Measurements from ENCODE around the gene LAGE3. TPM values are rescaled to one million over a fixed set of nuclear protein-coding genes. Genes with fewer than 3 reads are reported as not detected.

The LAGE3 gene
- total and polyA plus RNA-seq, 2 donors, result 7.7 to 33.0 TPM

GRCh38 chrX:154465601-154466000, 13.5 kb downstream of the LAGE3 start:
- DNase-seq (ENCODE audit: extremely low spot score), result no peak
- H3K4me1 ChIP-seq (ENCODE audit: insufficient read depth), result no peaks in the 10 kb centered on the region
- peaks cover 2% of the 10 kb centered on the region for H3K36me3 ChIP-seq (ENCODE audit: insufficient read depth)
- no peak overlapping the region for H3K27ac ChIP-seq (ENCODE audit: low read depth)
- H3K4me3 ChIP-seq (ENCODE audit: low read depth, low read length), result no peak overlapping the region
- WGBS, result 91% methylated on average over 14 of the region's 14 CpGs

DNA sequence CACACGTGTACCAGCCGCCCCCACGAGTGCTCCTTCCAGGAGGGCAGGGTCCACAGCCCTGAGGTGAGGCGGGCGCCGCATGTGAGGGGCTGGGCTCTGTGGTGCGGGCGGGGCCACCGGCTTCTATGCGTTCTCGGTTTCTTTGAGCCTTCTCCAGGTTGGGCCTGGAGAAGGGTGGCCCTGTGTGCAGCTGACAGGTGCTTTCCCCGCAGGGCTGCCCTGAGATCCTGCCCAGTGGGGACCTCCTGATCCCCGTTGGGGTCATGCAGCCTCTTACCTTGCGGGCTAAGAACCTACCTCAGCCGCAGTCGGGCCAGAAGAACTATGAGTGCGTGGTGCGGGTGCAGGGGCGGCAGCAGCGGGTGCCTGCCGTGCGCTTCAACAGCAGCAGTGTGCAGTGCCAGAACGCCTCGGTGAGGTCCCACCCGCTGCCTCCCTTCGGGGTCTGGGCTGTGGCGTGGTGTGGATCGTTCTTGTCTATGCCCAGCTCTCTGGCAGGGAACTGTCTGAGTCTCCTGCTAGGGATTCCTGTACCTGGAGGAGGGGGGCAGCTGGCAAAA, 14.2 kb downstream of the LAGE3 start:
- no peak for DNase-seq (ENCODE audit: extremely low spot score)
- no peaks in the 10 kb centered on the region for H3K4me1 ChIP-seq (ENCODE audit: insufficient read depth)
- H3K36me3 ChIP-seq (ENCODE audit: insufficient read depth), result peaks cover 2% of the 10 kb centered on the region
- H3K27ac ChIP-seq (ENCODE audit: low read depth), result no peak overlapping the region
- H3K4me3 ChIP-seq (ENCODE audit: low read depth, low read length), result no peak overlapping the region
- 93% methylated on average over 28 of the region's 28 CpGs for WGBS

GRCh38 chrX:154463611-154464220, 15.4 kb downstream of the LAGE3 start:
- peaks cover 2% of the 10 kb centered on the region for H3K36me3 ChIP-seq (ENCODE audit: insufficient read depth)
- H3K27ac ChIP-seq (ENCODE audit: low read depth), result no peak overlapping the region
- H3K4me1 ChIP-seq (ENCODE audit: insufficient read depth), result no peaks in the 10 kb centered on the region
- WGBS, result 90% methylated on average over 36 of the region's 36 CpGs
- H3K4me3 ChIP-seq (ENCODE audit: low read depth, low read length), result no peak overlapping the region
- DNase-seq (ENCODE audit: extremely low spot score), result no peak

DNA sequence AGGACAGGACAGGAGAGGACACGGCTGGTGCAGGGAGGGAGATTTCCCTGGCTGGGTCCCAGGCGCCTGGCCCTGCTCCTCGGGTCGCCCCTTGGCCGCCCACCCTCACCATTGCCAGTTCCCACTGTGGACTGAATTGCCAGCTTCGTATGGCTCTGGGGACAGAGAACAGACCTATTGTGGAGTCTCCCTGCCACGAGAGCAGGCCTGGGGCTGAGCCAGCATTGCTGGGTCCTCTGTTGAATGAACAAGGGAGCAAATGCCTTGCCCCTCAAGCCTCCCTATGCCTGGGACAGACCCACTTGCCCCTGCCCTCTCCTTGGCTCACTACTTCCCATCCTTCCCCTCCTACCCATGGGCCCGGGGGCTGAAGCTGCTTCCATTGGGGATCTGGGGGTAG, 16.7 kb downstream of the LAGE3 start:
- no peak overlapping the region for H3K27ac ChIP-seq (ENCODE audit: low read depth)
- 80% methylated on average over 8 of the region's 8 CpGs for WGBS
- no peak for DNase-seq (ENCODE audit: extremely low spot score)
- H3K4me1 ChIP-seq (ENCODE audit: insufficient read depth), result no peaks in the 10 kb centered on the region
- H3K4me3 ChIP-seq (ENCODE audit: low read depth, low read length), result no peak overlapping the region
- H3K36me3 ChIP-seq (ENCODE audit: insufficient read depth), result peaks cover 2% of the 10 kb centered on the region

GRCh38 chrX:154460326-154460725, 18.8 kb downstream of the LAGE3 start:
- Histone ChIP-seq H3K4me3 (ENCODE audit: low read depth, low read length) (no peak overlapping the region), H3K27ac (ENCODE audit: low read depth) (no peak overlapping the region), H3K4me1 (ENCODE audit: insufficient read depth) (no peaks in the 10 kb centered on the region), H3K36me3 (ENCODE audit: insufficient read depth) (peaks cover 2% of the 10 kb centered on the region)
- DNase-seq (ENCODE audit: extremely low spot score), result no peak
- WGBS, result 77% methylated on average over 26 of the region's 26 CpGs

DNA sequence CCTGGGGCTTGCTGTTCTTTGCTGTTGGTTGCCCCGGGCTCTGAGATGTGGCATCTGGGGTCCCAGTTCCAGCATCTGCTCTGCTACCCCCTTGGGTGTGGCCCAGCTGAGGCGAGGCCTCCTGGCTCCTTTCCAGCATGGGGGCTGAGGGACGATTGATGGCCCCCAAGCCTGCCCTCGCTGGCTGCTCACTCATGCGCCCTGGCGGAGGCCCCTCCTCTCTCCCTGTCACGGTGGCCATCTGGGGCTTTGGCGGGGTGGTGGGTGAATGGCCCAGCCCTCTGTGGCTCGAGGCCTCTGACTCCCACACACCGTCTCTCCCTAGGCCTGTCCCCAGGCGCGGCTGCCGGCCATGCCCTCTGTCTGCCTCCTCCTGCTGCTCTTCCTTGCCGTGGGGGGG, 19.2 kb downstream of the LAGE3 start:
- Histone ChIP-seq H3K4me3 (ENCODE audit: low read depth, low read length) (no peak overlapping the region), H3K4me1 (ENCODE audit: insufficient read depth) (no peaks in the 10 kb centered on the region), H3K27ac (ENCODE audit: low read depth) (no peak overlapping the region), H3K36me3 (ENCODE audit: insufficient read depth) (peaks cover 2% of the 10 kb centered on the region)
- no peak for DNase-seq (ENCODE audit: extremely low spot score)
- WGBS, result 37% methylated on average over 14 of the region's 14 CpGs

DNA sequence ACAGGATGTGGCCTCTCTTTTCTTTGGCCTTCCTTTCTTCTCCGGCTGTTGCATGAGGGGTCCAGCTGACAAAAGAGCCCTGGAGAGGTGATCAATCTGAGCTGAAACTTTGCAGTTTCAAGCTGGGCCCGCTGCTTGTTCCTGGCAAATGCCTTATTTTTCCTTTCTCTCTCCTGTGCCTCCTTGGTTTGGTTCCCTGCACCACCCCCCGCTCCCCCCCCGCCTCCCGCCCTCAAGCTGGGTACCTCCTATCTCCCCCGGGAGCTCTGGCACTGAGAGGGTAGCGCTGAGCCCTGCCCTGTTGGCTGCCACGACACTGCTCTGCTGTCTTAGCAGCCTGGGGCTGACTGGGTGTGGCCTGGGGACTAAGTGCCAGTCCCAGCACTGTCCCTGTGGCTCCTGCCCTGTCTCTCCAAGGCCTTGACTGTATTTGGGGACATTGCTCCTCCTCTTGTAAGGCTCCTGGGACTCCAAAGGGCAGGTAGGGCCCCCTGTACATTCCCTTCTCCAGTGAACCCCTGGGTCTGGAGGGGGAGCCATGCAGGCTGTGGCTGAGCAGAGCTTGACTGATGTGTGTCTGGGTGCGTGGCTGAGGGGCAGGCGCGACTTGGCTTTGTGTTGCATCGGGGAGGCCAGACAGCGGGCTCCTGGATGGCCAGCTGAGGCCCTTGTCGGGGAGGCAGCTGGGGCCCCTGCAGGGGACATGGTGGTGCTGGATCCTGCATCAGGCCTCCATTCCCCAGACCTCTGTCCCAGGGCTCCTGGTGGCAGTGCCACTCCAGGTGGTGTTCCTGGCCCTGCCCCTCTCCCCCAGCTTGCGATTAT, 19.9 kb downstream of the LAGE3 start:
- H3K36me3 ChIP-seq (ENCODE audit: insufficient read depth), result peaks cover 2% of the 10 kb centered on the region

GRCh38 chrX:154458116-154458953, 20.7 kb downstream of the LAGE3 start, which contains the start of gene PLXNA3:
TSS of gene PLXNA3 (plus strand) at chrX:154458281. CDS start at chrX:154460184, 1,903 bp downstream.
- under 1% methylated on average over 86 of the region's 88 CpGs for WGBS
- Histone ChIP-seq H3K4me3 (ENCODE audit: low read depth, low read length) (peak within 1 kb of the TSS; percentile 77), H3K27ac (ENCODE audit: low read depth) (peak within 1 kb of the TSS; percentile 67), H3K4me1 (ENCODE audit: insufficient read depth) (no peaks in the 10 kb centered on the region), H3K36me3 (ENCODE audit: insufficient read depth) (no peaks in the 10 kb centered on the region)
- no peak for DNase-seq (ENCODE audit: extremely low spot score)

More for the DNA sequence above, 19.9 kb downstream of the LAGE3 start:
- H3K27ac ChIP-seq (ENCODE audit: low read depth), result peak overlapping the region; percentile 1
- H3K4me3 ChIP-seq (ENCODE audit: low read depth, low read length), result peak overlapping the region; percentile 77
- DNase-seq (ENCODE audit: extremely low spot score), result no peak
- no peaks in the 10 kb centered on the region for H3K4me1 ChIP-seq (ENCODE audit: insufficient read depth)
- 20% methylated on average over 15 of the region's 15 CpGs for WGBS

- no peak for DNase-seq (ENCODE audit: extremely low spot score)
- Histone ChIP-seq H3K4me1 (ENCODE audit: insufficient read depth) (no peaks in the 10 kb centered on the region), H3K4me3 (ENCODE audit: low read depth, low read length) (peak overlapping the region; percentile 77), H3K36me3 (ENCODE audit: insufficient read depth) (no peaks in the 10 kb centered on the region), H3K27ac (ENCODE audit: low read depth) (peak overlapping the region; percentile 67)
- WGBS, result 5% methylated on average over 61 of the region's 65 CpGs
Observed at GRCh38 chrX:154457491-154458115, 21.5 kb downstream of the LAGE3 start.

DNA sequence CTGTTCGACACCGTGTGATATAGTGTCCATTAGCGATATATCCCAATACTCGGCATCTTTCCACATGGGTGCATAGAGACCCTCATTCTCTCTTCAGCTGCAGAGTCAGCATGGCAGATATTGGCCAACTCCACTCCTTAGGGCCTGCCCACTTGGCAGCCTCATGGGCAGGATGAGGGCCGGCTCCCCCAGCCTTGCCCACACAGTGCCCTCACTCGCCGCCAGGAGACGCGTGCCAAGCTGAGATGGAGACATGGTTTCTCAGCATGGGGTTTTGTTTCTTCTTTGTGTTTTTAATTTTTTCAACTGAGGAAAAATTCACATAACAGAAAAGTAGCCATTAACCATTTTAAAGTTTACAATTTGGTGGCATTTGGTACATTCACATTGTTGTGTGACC, 26.3 kb downstream of the LAGE3 start:
- 86% methylated on average over 9 of the region's 9 CpGs for WGBS
- Histone ChIP-seq H3K27ac (ENCODE audit: low read depth) (no peak overlapping the region), H3K36me3 (ENCODE audit: insufficient read depth) (peaks cover 9% of the 10 kb centered on the region), H3K4me1 (ENCODE audit: insufficient read depth) (no peaks in the 10 kb centered on the region), H3K4me3 (ENCODE audit: low read depth, low read length) (no peak overlapping the region)
- no peak for DNase-seq (ENCODE audit: extremely low spot score)

GRCh38 chrX:154450312-154450711, 28.8 kb downstream of the LAGE3 start:
- H3K27ac ChIP-seq (ENCODE audit: low read depth), result no peak overlapping the region
- H3K36me3 ChIP-seq (ENCODE audit: insufficient read depth), result peaks cover 9% of the 10 kb centered on the region
- DNase-seq (ENCODE audit: extremely low spot score), result no peak
- no peaks in the 10 kb centered on the region for H3K4me1 ChIP-seq (ENCODE audit: insufficient read depth)
- no peak overlapping the region for H3K4me3 ChIP-seq (ENCODE audit: low read depth, low read length)
- 90% methylated on average over 17 of the region's 17 CpGs for whole genome bisulfite sequencing

GRCh38 chrX:154449618-154450017, 29.5 kb downstream of the LAGE3 start:
- no peaks in the 10 kb centered on the region for H3K4me1 ChIP-seq (ENCODE audit: insufficient read depth)
- no peak for DNase-seq (ENCODE audit: extremely low spot score)
- WGBS, result 94% methylated on average over 18 of the region's 18 CpGs
- no peak overlapping the region for H3K4me3 ChIP-seq (ENCODE audit: low read depth, low read length)
- no peak overlapping the region for H3K27ac ChIP-seq (ENCODE audit: low read depth)
- H3K36me3 ChIP-seq (ENCODE audit: insufficient read depth), result peaks cover 9% of the 10 kb centered on the region

DNA sequence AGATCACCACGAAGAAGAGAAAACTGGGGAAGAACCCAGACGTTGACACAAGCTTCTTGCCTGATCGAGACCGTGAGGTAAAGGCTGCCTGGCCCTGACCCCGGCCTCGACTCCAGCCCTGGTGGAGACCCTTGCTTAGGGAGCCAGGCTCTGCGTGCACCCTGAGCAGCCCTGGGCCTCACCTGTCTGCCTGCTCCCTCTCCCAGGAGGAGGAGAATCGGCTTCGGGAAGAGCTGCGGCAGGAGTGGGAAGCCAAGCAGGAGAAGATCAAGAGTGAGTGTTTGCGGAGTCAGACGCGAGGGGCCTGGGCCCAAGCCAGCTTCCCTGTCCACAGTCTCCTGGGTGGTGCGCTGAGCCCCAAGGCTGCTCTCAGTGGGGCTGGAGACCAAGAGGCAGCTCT, 30.6 kb downstream of the LAGE3 start:
- WGBS, result 96% methylated on average over 14 of the region's 14 CpGs
- Histone ChIP-seq H3K4me1 (ENCODE audit: insufficient read depth) (no peaks in the 10 kb centered on the region), H3K4me3 (ENCODE audit: low read depth, low read length) (no peak overlapping the region), H3K36me3 (ENCODE audit: insufficient read depth) (peaks cover 9% of the 10 kb centered on the region), H3K27ac (ENCODE audit: low read depth) (no peak overlapping the region)
- DNase-seq (ENCODE audit: extremely low spot score), result no peak

Data from urinary bladder (tissue), 4 donors.